ENCODE measurements around the gene NACC2. TPM values are rescaled to one million over a fixed set of nuclear protein-coding genes. Genes with fewer than 3 reads are reported as not detected.

NACC2 gene
- total and polyA plus RNA-seq, 9 of the 15 experiments (the other 6 are each of a cell fraction or from before 2014, with no cell fraction given) = 0.70 to 25.1 (median 5.6) TPM

GRCh38 chr9:135992486-135993408, 102.3 kb downstream of the NACC2 start (continued):
- TF ChIP-seq TCF15 (CRISPR knock-in tag; IDR thresholded peaks at IDR 0.05) = no peak
- no peak for TF ChIP-seq STAT5B (CRISPR knock-in tag; IDR thresholded peaks at IDR 0.05)
- TF ChIP-seq NKRF (IDR thresholded peaks at IDR 0.05; ENCODE audit: borderline replicate concordance) = no peak
- TF ChIP-seq TBP (optimal IDR thresholded peaks at IDR 0.05; ENCODE audit: low read depth, low read length) = no peak
- no peak for TF ChIP-seq MEF2D (tag; conservative IDR thresholded peaks at IDR 0.05; ENCODE audit: low read depth)
- no peak for TF ChIP-seq CREB5 (CRISPR knock-in tag; IDR thresholded peaks at IDR 0.05)
- no peak for TF ChIP-seq SAFB (IDR thresholded peaks at IDR 0.05; ENCODE audit: borderline replicate concordance, low read depth, low read length)
- no peak for TF ChIP-seq ZNF518B (CRISPR knock-in tag; IDR thresholded peaks at IDR 0.05)
- TF ChIP-seq PURB (CRISPR knock-in tag; IDR thresholded peaks at IDR 0.05; ENCODE audit: low read depth) = no peak
- TF ChIP-seq ZBTB1 (CRISPR knock-in tag; IDR thresholded peaks at IDR 0.05; ENCODE audit: borderline replicate concordance, low read depth) = 0 out of 2 replicates have a peak, but pooled peaks have one; percentile 15
- TF ChIP-seq WHSC1 (IDR thresholded peaks at IDR 0.05; ENCODE audit: low read length) = no peak

All from K562 (cell line).